Adrenal gland (tissue), 5 donors: ENCODE data around the gene SLC38A8.

Experiments used
- POLR2A ChIP-seq, 2 donors: fragments of 450-650 bp; IDR thresholded peaks; one replicate each; pipeline ENCODE4 v1.6.1; 2017; ENCODE audit warnings: antibody characterized with exemption in 2 of 2, mild to moderate bottlenecking in 2 of 2, moderate library complexity in 1 of 2
- TF ChIP-seq, protein P1 (sequence below), 6 experiments: fragments of 450-650 bp in 4 of 6; fragments of 200-600 bp in 2 of 6; sonication (generic) in 1 of 6; IDR thresholded peaks; 1 replicate in 5 of 6; 2 replicates in 1 of 6; pipeline versions ENCODE4 v1.5.1 to v1.8.0; 2016 to 2021; ENCODE audit warnings: antibody characterized with exemption in 6 of 6, mild to moderate bottlenecking in 2 of 6, moderate library complexity in 1 of 6
- donor health status: DM: no; HTN: no; CAD: no.

DNA sequence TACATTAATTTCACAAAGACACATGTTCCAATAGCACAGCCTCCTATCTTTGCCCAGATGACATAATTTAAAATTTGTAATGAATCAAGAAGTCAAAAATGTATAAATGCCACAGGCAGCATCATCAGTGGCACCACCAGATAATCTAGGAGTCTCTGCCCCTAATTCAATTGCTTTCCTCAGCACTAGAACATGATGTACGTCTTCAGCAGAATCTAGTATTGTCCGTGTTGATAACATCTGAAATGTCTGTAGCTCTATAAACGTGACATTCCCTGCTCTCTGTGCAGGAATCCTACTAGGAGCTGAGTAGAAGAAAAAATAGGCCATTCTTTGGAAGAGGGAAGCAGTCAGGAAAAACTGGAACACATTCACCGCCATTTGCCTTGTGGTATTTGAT, 21.4 kb upstream of the SLC38A8 start:
- TF ChIP-seq, protein P1, sequence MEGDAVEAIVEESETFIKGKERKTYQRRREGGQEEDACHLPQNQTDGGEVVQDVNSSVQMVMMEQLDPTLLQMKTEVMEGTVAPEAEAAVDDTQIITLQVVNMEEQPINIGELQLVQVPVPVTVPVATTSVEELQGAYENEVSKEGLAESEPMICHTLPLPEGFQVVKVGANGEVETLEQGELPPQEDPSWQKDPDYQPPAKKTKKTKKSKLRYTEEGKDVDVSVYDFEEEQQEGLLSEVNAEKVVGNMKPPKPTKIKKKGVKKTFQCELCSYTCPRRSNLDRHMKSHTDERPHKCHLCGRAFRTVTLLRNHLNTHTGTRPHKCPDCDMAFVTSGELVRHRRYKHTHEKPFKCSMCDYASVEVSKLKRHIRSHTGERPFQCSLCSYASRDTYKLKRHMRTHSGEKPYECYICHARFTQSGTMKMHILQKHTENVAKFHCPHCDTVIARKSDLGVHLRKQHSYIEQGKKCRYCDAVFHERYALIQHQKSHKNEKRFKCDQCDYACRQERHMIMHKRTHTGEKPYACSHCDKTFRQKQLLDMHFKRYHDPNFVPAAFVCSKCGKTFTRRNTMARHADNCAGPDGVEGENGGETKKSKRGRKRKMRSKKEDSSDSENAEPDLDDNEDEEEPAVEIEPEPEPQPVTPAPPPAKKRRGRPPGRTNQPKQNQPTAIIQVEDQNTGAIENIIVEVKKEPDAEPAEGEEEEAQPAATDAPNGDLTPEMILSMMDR (IDR thresholded peaks at IDR 0.05) = no peak
- no peak for TF ChIP-seq POLR2A (IDR thresholded peaks at IDR 0.05)
